ENCODE results near the gene SIRT5.

SIRT5 gene

DNA sequence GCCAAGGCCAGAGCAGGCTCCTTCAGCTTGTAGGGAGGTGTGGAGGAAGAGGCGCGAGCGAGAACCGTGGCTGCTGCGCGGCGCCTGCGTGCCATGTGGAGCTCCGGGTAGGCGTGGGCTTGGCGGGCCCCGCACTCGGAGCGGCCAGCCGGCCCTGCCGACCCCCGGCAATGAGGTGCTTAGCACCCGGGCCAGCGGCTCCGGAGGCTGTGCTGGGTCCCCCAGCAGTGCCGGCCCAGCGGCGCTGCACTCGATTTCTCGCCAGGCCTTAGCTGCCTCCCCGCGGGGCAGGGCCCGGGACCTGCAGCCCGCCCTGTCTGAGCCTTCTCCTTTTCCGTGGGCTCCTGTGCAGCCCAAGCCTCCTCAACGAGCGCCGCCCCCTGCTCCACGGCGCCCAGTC, 32.9 kb upstream of the SIRT5 start:
- H3K4me3 Mint-ChIP-seq, result no peak overlapping the region
- no peak for ATAC-seq
- H3K27me3 Mint-ChIP-seq, result no peaks in the 10 kb centered on the region
- no peak for DNase-seq
- H3K27ac Mint-ChIP-seq, result no peak overlapping the region
- no peaks in the 10 kb centered on the region for H3K9me3 Mint-ChIP-seq
- no peaks in the 10 kb centered on the region for H3K4me1 Mint-ChIP-seq

DNA sequence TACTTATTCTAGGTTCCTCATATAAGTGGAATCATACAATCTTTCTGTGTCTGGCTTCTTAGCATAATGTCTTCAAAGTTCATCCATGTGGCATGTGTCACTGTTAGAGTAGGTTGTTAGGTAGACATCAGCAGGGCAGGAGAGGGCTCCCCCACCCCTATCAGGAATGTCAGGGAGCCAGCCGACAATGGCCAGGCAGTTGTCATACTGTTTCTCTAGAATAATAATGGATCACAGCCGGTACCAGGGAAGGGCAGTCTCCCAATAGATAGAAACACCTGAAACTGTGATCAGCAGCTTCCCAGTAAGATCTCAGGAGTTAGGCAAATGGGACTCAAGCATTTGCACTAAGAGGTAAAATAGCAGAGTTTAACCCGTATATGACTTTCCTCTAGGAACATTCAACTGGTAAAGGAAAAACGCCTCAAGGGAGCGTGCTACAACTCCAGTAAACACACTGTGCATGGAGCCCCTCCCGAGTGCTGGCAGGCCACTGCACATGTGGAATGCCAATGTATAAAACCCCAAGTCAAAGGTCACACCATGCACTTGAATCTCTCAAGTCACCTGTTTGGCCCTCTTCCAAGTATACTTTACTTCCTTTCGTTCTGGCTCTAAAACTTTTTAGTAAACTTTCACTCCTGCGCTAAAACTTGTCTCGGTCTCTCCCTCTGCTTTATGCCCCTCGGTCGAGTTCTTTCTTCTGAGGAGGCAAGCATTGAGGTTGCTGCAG, 29.8 kb upstream of the SIRT5 start:
- Mint-ChIP-seq H3K4me1 (no peaks in the 10 kb centered on the region), H3K4me3 (no peak overlapping the region), H3K9me3 (no peaks in the 10 kb centered on the region), H3K27ac (peak overlapping the region in 1 of 2 donors; percentile 9), H3K27me3 (no peaks in the 10 kb centered on the region)
- no peak for DNase-seq
- no peak for ATAC-seq

DNA sequence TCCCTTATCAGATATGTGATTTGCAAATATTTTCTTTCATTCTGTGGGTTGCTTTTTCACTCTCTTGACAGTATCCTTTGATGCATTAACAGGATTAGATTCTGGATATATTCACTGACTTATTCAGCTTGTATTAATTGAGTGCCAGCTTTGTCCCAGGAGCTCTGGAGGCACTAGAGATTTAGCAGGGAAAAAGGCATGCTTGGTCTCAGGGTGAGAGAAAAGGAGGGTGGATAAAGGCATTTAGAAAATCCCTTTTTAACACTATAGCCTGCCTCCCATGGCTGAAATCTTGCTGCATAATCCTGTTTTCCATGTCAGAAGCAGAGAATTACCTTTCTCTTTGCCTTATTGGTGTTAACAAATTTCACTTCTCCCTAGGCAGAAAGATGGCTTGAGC, 28.5 kb upstream of the SIRT5 start:
- no peak for DNase-seq
- H3K27me3 Mint-ChIP-seq, result no peaks in the 10 kb centered on the region
- ATAC-seq, result no peak
- H3K9me3 Mint-ChIP-seq, result no peaks in the 10 kb centered on the region
- H3K27ac Mint-ChIP-seq, result no peak overlapping the region
- no peak overlapping the region for H3K4me3 Mint-ChIP-seq
- H3K4me1 Mint-ChIP-seq, result no peaks in the 10 kb centered on the region

DNA sequence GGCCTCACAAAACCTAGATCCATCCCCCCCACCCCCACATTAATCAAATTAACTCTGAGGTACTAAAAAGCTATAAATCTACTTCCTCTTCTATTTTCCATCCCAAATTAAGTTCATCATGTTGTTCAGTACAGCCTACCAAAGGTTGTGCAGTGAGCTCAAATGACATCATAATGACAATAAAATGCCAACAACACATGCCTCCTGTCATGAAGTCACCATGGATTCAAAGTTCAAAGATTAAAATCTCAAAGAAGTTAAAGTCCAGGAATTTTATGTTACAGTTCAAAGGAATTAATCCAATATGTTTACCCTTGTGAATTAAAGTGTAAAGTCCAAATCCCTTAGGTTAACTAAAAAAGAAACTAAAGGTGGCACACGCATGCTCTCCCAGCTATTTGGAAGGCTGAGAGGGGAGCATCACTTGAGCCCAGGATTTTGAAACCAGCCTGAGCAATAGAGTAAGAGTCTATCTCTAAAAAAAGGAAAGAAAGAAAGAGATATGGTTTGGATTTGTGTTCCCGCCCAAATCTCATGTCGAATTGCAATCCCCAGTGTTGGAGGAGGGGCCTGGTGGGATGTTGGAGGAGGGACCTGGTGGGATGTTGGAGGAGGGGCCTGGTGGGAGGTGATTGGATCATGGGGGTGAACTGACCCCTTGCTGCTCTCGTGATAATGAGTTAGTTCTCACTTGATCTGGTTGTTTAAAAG, 25.7 kb upstream of the SIRT5 start:
- ATAC-seq, result no peak
- no peaks in the 10 kb centered on the region for H3K4me1 Mint-ChIP-seq

DNA sequence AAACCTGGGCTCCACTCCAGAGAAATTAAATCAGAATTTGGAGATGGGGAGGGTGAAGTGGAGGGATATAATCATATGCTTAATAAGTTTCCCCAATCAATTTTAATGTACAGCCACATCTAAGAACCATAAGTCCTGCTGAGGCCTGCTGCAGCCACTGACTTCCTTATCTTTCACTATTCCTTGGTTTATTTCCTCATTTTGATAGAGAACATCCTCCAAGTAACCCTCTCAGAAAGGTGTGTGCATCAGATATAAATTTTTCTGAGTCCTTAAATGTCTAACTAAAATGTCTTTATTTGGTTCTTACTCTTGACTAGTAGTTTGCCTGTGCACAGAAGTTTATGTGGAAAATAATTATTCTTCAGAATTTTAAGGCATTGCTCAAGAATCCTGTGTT, 23.7 kb upstream of the SIRT5 start:
- H3K9me3 Mint-ChIP-seq, result no peaks in the 10 kb centered on the region
- ATAC-seq, result no peak
- H3K27ac Mint-ChIP-seq, result no peak overlapping the region

More for the DNA sequence above, 25.7 kb upstream of the SIRT5 start:
- Mint-ChIP-seq H3K27ac (no peak overlapping the region), H3K9me3 (no peaks in the 10 kb centered on the region), H3K4me3 (no peak overlapping the region), H3K27me3 (no peaks in the 10 kb centered on the region)
- DNase-seq, result no peak

DNA sequence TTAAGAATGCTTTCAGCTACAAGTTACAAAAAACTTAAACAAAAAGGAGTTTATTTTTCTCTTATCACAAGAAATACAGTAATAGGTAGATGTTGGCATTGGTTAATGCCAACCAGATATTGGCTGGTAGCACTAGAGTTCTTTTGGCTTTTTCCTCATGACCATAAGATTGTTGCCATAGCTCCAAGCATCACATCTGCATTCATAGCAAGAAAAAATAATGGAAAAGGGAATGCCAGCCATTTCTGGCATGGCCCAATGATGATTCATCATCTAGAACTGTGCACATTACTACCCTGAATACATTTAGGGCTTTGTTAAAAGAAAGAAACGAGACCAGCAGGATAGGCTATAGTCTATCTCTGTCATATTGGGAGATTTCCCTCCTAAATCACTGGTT, 20.8 kb upstream of the SIRT5 start:
- Mint-ChIP-seq H3K27ac (no peak overlapping the region), H3K4me1 (no peaks in the 10 kb centered on the region), H3K4me3 (no peak overlapping the region), H3K27me3 (peaks cover 6% of the 10 kb centered on the region), H3K9me3 (no peaks in the 10 kb centered on the region)
- ATAC-seq (no peak), DNase-seq (no peak)

More for the DNA sequence above, 23.7 kb upstream of the SIRT5 start:
- no peaks in the 10 kb centered on the region for H3K4me1 Mint-ChIP-seq
- peaks cover 6% of the 10 kb centered on the region for H3K27me3 Mint-ChIP-seq
- DNase-seq, result no peak
- H3K4me3 Mint-ChIP-seq, result no peak overlapping the region

DNA sequence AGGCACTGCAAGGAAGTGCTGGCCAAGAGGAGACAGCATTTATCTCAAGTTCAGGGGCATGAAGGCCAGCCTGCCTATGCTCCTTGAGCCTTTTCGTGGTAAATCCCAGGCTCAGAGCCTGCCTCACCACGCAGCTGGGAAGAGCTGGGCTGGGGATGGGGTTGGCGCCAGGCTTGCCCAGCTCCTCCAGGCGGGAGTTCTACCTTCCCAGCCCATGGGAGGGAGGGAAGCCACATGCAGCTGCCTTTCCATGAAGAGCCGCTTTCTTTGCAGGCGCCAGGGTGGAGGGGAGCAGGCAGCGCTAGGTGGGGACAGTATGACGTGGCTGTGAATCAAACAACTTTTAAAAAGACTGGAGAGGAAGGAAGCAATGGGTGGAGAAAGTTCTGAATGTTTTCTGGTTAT, 19.5 kb upstream of the SIRT5 start:
- ATAC-seq, result no peak
- DNase-seq, result no peak
- Mint-ChIP-seq H3K4me3 (no peak overlapping the region), H3K27me3 (peaks cover 6% of the 10 kb centered on the region), H3K9me3 (no peaks in the 10 kb centered on the region), H3K27ac (no peak overlapping the region), H3K4me1 (no peaks in the 10 kb centered on the region)

DNA sequence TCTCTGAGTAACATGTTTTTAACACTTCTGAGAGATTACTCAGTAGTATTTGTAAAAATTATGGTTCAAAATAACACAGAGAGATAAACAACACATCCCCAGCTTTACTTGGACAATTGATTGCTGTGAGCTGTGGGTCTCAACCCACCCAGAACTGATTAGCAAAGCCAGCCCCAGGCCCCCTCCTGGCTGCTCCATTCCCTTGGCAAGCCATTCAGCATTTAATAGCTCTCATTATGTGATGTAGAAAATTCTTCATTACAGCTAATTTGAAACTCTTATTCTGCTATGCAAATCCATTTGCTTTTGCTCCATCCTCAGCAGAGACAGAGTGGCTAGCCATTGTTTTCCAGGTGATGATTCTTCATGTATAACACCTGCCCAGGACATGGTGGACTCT, 16.6 kb upstream of the SIRT5 start:
- Mint-ChIP-seq H3K4me1 (no peaks in the 10 kb centered on the region), H3K27me3 (peaks cover 6% of the 10 kb centered on the region), H3K27ac (no peak overlapping the region), H3K9me3 (no peaks in the 10 kb centered on the region), H3K4me3 (no peak overlapping the region)
- DNase-seq (no peak), ATAC-seq (no peak)

DNA sequence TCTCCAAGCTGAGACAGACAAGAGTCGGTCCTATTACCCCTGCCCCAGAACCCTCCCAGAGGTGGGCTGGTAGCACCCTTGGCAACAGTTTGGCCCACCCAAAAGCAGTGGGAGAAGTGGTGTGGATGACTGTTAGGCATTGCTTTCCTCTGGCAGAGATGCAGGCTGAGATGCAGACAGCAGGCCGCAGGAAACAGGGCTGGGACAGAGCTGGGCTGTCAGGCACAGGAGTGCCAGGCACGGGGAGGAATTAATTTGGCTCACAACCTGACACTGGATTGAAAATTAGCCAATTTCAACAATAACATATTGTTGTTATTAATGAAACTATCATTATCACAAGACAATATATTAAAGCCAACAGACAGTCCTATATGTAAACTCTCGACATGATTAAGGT, 15.7 kb upstream of the SIRT5 start:
- no peaks in the 10 kb centered on the region for H3K4me1 Mint-ChIP-seq
- DNase-seq, result no peak
- H3K4me3 Mint-ChIP-seq, result no peak overlapping the region
- no peaks in the 10 kb centered on the region for H3K9me3 Mint-ChIP-seq
- H3K27ac Mint-ChIP-seq, result no peak overlapping the region
- no peak for ATAC-seq
- peaks cover 6% of the 10 kb centered on the region for H3K27me3 Mint-ChIP-seq

DNA sequence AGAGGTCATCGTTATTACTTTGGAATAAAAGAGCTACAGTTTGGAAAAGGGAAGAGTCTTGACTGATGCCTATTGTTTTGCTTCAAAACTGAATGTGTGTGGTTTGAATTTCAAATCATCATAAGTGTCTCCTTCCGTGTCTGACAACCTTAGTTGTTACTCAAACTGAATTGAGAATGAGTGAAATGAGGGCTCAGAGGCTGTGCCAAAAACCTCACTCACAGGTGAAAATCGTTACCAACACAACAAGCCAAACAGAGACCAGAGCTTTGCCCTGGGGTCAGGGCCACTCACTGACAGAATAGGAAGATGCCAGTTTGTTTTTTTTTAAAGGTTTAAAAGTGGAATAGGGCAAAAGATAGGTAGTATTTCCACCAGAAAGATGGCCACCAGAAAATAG, 15.2 kb upstream of the SIRT5 start:
- DNase-seq (no peak), ATAC-seq (no peak)
- peaks cover 6% of the 10 kb centered on the region for H3K27me3 Mint-ChIP-seq
- H3K4me3 Mint-ChIP-seq, result no peak overlapping the region
- H3K9me3 Mint-ChIP-seq, result no peaks in the 10 kb centered on the region
- no peak overlapping the region for H3K27ac Mint-ChIP-seq
- H3K4me1 Mint-ChIP-seq, result no peaks in the 10 kb centered on the region

DNA sequence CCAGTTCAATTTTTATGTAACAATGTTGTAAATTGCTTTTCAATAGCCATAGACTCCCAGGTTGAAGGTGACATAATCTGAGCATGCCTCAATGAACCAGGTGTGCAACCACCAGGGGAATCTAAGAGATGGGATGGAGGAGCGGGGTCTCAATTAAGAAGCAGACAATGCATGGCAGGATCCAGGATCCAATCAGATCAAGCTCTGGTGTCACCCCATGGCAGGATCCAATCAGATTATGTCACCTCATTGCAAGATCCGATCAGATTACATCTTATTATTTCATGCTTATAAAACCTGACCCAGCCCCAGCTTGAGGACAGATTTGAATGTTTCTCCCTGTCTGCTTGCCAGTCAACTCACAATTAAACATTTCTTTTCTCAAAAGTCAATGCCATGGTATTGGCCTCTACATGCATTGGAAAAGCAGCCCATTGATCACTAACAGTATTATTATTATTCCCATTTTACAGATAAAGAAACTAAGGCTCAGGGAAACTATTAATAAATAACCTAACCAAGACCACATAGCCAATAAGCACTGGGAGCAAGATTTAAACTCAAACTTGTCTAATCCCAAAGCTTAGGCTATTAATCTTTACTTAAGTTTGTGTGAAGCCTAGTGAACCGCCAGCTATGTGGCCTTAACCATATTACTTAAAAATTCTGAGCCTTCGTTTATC, 14.3 kb upstream of the SIRT5 start:
- ATAC-seq, result no peak
- DNase-seq, result no peak
- Mint-ChIP-seq H3K9me3 (no peaks in the 10 kb centered on the region), H3K27me3 (peaks cover 1% of the 10 kb centered on the region), H3K4me3 (no peak overlapping the region), H3K27ac (no peak overlapping the region), H3K4me1 (no peaks in the 10 kb centered on the region)

DNA sequence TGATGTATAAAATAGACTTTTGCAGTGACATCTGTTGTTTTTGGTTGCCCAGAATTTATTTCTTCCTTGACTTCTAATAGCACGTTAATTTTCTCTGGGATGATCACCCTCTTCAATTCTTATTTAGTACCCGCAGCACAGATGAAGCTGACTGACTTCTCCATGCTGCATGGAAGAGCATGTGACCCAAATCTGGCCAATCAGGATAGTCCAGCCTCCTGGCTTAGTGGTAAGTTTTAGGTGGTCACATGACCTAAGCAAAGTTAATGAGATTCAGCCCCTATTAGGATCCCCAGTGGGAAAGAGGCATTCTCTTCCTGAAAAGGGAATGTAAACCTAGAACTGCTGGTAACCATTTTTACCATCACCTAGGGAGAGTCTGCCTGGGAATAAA, 13.8 kb upstream of the SIRT5 start:
- no peak overlapping the region for H3K4me3 Mint-ChIP-seq
- no peaks in the 10 kb centered on the region for H3K9me3 Mint-ChIP-seq
- DNase-seq (no peak), ATAC-seq (no peak)
- H3K4me1 Mint-ChIP-seq, result no peaks in the 10 kb centered on the region
- no peak overlapping the region for H3K27ac Mint-ChIP-seq
- no peaks in the 10 kb centered on the region for H3K27me3 Mint-ChIP-seq

DNA sequence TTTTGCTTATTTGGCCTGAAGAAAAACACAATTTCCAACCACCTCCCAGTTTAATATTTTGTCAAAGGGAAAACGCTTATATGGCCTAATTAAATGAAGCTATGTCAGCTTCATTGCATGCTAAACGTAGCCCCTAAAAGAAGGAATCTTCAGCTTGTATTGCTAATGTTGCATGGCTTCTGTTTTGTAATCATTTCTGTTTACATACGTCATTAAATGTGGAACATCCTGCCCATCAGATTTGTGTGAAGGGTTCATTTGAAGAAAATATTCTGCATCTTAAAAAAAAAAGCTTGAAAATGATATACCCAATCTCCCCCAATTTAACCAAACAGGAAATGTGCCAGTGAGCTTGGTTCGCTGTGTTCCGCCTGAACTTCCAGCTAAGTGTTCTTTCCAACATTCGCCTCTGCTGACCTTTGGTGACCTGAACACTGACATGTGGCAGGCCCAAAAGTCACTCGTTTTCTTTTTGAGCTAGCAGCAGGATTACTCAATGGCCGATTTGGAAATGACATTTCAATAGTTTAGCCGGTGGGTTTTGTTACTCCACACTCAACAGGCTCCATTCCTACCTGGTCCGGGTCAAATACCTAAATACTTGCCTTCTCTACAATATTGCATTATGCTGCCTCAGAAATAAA, 12.7 kb upstream of the SIRT5 start:
- Mint-ChIP-seq H3K27ac (no peak overlapping the region), H3K4me1 (no peaks in the 10 kb centered on the region), H3K9me3 (no peaks in the 10 kb centered on the region), H3K4me3 (no peak overlapping the region), H3K27me3 (no peaks in the 10 kb centered on the region)
- ATAC-seq (no peak), DNase-seq (no peak)

DNA sequence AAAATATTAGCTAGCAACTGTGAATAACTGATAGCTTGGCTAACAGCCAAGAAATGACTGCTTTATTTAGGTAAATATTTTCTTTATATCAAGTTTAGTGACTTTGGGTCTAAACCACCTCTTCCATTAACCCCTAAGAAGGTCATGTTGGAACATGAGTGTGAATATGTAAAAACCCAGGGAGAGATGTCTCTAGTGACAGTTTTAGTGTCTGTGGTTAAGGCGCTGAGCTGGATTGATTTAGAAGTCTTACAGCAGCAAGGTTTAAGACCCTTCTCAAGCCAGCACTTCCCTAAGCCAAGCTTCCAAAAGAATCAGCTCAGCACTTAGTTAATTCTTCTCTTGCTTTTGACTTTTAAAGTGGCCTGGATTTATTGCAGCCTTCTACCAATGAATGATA, 11.4 kb upstream of the SIRT5 start:
- no peak overlapping the region for H3K4me3 Mint-ChIP-seq
- H3K27me3 Mint-ChIP-seq, result no peaks in the 10 kb centered on the region
- no peaks in the 10 kb centered on the region for H3K9me3 Mint-ChIP-seq
- no peaks in the 10 kb centered on the region for H3K4me1 Mint-ChIP-seq
- no peak overlapping the region for H3K27ac Mint-ChIP-seq
- no peak for DNase-seq
- no peak for ATAC-seq

DNA sequence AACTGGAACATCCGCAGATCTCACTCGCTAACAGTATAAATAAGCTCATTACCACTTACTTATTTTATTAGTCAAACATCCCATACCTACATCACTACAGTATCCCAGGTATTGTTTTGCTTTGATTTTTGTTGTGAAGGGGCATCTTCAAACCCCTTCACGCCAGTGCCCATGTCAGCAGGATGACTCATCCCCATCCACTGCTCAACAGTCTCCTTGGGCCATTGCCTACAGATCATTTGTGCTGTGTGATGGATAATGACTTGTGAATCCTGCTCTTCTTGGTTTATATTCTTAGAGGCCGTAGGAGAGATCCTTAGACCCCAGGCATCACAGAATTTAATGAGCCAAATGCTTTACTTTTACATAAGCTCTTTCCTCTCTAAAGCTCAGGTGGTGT, 8.5 kb upstream of the SIRT5 start:
- H3K27ac Mint-ChIP-seq, result no peak overlapping the region
- no peaks in the 10 kb centered on the region for H3K4me1 Mint-ChIP-seq
- H3K9me3 Mint-ChIP-seq, result no peaks in the 10 kb centered on the region
- no peaks in the 10 kb centered on the region for H3K27me3 Mint-ChIP-seq
- H3K4me3 Mint-ChIP-seq, result no peak overlapping the region
- DNase-seq (no peak), ATAC-seq (no peak)

DNA sequence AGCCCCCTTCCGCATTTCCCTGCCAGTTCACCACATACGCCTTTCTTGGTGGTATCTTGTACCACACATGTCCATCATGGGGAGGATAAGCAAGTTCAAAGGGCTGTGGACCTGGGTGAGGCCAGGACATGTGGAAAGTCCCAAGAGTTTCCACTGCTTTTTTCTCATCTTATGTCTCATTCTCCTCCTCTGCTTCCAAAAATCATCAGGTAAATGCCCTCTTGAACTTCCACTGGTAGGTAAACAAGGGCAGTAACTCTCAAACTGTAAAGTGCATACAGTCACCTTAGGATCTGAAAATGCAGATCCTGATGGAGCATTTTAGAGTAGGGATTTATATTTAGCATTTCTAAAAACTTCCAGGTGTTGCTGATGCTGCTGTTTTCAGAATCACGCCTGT, 7.9 kb upstream of the SIRT5 start:
- Mint-ChIP-seq H3K27me3 (no peaks in the 10 kb centered on the region), H3K4me3 (no peak overlapping the region), H3K4me1 (no peaks in the 10 kb centered on the region), H3K9me3 (no peaks in the 10 kb centered on the region), H3K27ac (no peak overlapping the region)
- ATAC-seq (no peak), DNase-seq (no peak)

Measured in stimulated activated naive CD8-positive, alpha-beta T cell treated with anti-CD3 and anti-CD28 coated beads, Interleukin-15, amount 100 ng/mL, for 72 hours (primary cell).